HG03025 (cell line): ENCODE data around the gene USF2.
"Not testable (repeated sequence)": the region's sequence is repeated elsewhere in the genome, so short reads cannot be mapped to it uniquely, and the experiment has no call there.

Source experiments
- ATAC-seq: cut with Tn5 transposase; IDR thresholded peaks from one replicate; pipeline ENCODE4 v1.9.1; 2021; ENCODE audit warnings: mild to moderate bottlenecking, moderate library complexity; ENCODE audit not compliant: unreplicated experiment, low FRiP score

The USF2 gene

GRCh38 chr19:35279985-35280821, 11.4 kb downstream of the USF2 start:
- no peak for ATAC-seq

GRCh38 chr19:35281303-35281702, 12.5 kb downstream of the USF2 start:
- no peak for ATAC-seq

GRCh38 chr19:35284153-35285094, 15.7 kb downstream of the USF2 start:
- no peak for ATAC-seq

GRCh38 chr19:35285095-35285449, 16.3 kb downstream of the USF2 start:
- ATAC-seq = no peak

GRCh38 chr19:35285465-35285864, 16.7 kb downstream of the USF2 start:
- not testable (repeated sequence) for ATAC-seq

- not testable (repeated sequence) for ATAC-seq
Measured at GRCh38 chr19:35286101-35286500, 17.3 kb downstream of the USF2 start.

GRCh38 chr19:35287713-35288112, 19.0 kb downstream of the USF2 start:
- ATAC-seq = no peak

GRCh38 chr19:35288331-35288730, 19.6 kb downstream of the USF2 start:
- ATAC-seq = no peak

GRCh38 chr19:35288906-35289305, 20.1 kb downstream of the USF2 start:
- ATAC-seq = no peak

- no peak for ATAC-seq
Measured at GRCh38 chr19:35290381-35291127, 21.8 kb downstream of the USF2 start.

GRCh38 chr19:35291259-35291658, 22.5 kb downstream of the USF2 start:
- ATAC-seq = no peak

- ATAC-seq = no peak
Measured at GRCh38 chr19:35291916-35292315, 23.2 kb downstream of the USF2 start, which contains the start of gene MAG. MAG (plus strand) TSS chr19:35292161; CDS start chr19:35295409, 3,248 bp downstream.

- no peak for ATAC-seq
Measured at GRCh38 chr19:35292421-35293362, 23.9 kb downstream of the USF2 start.

GRCh38 chr19:35293363-35293739, 24.6 kb downstream of the USF2 start:
- ATAC-seq = no peak

- no peak for ATAC-seq
Measured at GRCh38 chr19:35293808-35294207, 25.0 kb downstream of the USF2 start.

- no peak for ATAC-seq
Measured at GRCh38 chr19:35294328-35294727, 25.6 kb downstream of the USF2 start.

- no peak for ATAC-seq
Measured at GRCh38 chr19:35294859-35295791, 26.4 kb downstream of the USF2 start.

- ATAC-seq = no peak
Measured at GRCh38 chr19:35295792-35296462, 27.2 kb downstream of the USF2 start.
